ENCODE data around the gene PCDHB10.
"Not testable (repeated sequence)": the region's sequence is repeated elsewhere in the genome, so short reads cannot be mapped to it uniquely, and the experiment has no call there.

PCDHB10 gene

DNA sequence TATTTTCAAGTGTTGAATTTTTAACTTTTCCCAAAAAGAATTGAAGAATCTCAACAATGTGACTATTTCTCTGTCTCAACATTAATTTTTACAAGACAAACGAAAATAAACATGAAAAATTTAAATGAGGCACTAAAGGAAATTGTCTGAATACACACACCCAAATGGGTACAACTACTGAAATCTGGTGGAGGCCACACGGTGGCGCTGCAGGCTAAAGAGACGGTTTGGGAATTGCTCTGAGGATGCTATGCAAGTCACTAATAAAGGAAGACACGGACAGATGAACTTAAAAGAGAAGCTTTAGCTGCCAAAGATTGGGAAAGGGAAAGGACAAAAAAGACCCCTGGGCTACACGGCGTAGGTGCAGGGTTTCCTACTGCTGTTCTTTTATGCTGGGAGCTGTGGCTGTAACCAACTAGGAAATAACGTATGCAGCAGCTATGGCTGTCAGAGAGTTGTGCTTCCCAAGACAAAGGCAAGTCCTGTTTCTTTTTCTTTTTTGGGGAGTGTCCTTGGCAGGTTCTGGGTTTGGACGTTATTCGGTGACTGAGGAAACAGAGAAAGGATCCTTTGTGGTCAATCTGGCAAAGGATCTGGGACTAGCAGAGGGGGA lies at the start of gene PCDHB10:
Gene PCDHB10, plus strand, starts transcription at position 244 of the 616 bp plus-strand sequence. Its CDS starts 200 bp downstream, at position 444.
- DNase-seq (ENCODE audit: low read depth in 2 of 2, low spot score in 1 of 2) = no peak

DNA sequence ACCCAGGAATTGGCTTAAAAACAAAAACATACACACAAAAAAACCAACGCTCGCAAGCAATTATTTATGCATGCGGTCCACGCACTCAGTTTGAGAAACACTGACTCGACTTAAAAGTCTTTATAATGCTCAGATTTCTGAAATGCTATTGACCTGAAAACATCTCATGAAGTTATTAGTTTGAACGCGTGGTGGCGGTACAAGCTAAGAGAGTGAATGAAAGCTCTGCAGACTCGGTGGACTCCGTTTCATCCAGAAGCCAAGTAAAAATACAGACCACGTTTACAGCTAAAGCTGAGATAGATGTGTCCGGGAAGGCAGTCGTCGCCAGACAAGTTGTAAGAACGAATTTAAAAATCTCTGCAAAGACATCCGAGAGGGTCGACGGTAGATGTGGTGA lies 42.3 kb upstream of the PCDHB10 start, which contains the start of gene PCDHB6:
Gene PCDHB6, plus strand, starts transcription at position 246 of the 400 bp plus-strand sequence. CDS start 201 bp downstream, outside the sequence.
- no peak for DNase-seq (ENCODE audit: low read depth in 2 of 2, low spot score in 1 of 2)

- no peak for DNase-seq (ENCODE audit: low read depth in 2 of 2, low spot score in 1 of 2)
Observed at GRCh38 chr5:141150224-141150992, 41.7 kb upstream of the PCDHB10 start.

GRCh38 chr5:141150993-141151325 lies 41.2 kb upstream of the PCDHB10 start:
- no peak for DNase-seq (ENCODE audit: low read depth in 2 of 2, low spot score in 1 of 2)

DNA sequence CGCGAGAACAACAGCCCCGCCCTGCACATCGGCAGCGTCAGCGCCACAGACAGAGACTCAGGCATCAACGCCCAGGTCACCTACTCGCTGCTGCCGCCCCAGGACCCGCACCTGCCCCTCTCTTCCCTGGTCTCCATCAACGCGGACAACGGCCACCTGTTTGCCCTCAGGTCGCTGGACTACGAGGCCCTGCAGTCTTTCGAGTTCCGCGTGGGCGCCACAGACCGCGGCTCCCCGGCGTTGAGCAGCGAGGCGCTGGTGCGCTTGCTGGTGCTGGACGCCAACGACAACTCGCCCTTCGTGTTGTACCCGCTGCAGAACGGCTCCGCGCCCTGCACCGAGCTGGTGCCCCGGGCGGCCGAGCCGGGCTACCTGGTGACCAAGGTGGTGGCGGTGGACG lies 40.5 kb upstream of the PCDHB10 start:
- DNase-seq (ENCODE audit: low read depth in 2 of 2, low spot score in 1 of 2) = not testable (repeated sequence)

- not testable (repeated sequence) for DNase-seq (ENCODE audit: low read depth in 2 of 2, low spot score in 1 of 2)
Observed at GRCh38 chr5:141152096-141152495, 40.1 kb upstream of the PCDHB10 start.

DNA sequence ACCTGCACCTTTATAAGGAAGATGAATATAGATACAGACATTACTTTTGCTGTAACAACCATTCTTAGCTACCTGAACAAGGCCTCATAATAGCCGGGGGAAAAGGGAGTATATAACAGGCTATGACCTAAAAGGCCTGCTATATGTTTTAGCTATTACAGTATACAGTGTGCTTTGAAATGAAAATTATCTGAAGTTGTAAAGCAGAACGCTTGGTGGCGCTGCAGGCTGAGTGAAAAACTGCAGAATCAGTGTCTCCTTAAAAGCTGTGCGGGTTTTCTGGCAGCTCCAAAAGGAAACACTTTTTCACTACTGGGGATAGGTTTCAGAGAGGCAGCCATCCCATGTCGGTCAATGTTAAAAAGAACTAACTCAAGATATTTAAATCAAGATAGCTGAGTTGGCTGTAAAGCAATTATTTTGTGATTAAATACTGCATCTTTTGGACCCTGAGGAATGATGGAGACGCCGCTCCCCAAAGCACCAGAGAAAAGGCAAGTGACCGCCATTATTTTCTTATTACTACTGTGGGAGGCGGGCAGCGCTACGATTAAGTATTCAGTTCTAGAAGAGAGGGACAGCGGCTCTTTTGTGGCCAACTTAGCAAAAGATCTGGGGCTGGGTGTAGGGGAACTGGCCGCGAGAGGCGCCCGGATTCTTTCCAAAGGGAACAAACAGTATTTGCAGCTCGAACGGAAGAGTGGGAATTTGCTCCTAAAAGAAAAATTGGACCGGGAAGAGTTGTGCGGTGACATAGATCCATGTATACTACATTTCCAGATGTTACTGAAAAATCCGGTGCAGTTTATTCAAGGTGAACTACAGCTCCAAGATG lies 36.4 kb upstream of the PCDHB10 start:
- DNase-seq (ENCODE audit: low read depth in 2 of 2, low spot score in 1 of 2) = no peak

- DNase-seq (ENCODE audit: low read depth in 2 of 2, low spot score in 1 of 2) = not testable (repeated sequence)
Observed at GRCh38 chr5:141157356-141157755, 34.8 kb upstream of the PCDHB10 start.

DNA sequence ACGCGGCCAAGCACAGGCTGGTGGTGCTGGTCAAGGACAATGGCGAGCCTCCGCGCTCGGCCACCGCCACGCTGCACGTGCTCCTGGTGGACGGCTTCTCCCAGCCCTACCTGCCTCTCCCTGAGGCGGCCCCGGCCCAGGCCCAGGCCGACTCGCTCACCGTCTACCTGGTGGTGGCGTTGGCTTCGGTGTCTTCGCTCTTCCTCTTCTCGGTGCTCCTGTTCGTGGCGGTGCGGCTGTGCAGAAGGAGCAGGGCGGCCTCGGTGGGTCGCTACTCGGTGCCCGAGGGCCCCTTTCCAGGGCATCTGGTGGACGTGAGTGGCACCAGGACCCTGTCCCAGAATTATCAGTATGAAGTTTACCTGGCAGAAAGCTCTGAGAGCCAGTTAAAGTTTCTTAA lies 34.3 kb upstream of the PCDHB10 start:
- not testable (repeated sequence) for DNase-seq (ENCODE audit: low read depth in 2 of 2, low spot score in 1 of 2)

DNA sequence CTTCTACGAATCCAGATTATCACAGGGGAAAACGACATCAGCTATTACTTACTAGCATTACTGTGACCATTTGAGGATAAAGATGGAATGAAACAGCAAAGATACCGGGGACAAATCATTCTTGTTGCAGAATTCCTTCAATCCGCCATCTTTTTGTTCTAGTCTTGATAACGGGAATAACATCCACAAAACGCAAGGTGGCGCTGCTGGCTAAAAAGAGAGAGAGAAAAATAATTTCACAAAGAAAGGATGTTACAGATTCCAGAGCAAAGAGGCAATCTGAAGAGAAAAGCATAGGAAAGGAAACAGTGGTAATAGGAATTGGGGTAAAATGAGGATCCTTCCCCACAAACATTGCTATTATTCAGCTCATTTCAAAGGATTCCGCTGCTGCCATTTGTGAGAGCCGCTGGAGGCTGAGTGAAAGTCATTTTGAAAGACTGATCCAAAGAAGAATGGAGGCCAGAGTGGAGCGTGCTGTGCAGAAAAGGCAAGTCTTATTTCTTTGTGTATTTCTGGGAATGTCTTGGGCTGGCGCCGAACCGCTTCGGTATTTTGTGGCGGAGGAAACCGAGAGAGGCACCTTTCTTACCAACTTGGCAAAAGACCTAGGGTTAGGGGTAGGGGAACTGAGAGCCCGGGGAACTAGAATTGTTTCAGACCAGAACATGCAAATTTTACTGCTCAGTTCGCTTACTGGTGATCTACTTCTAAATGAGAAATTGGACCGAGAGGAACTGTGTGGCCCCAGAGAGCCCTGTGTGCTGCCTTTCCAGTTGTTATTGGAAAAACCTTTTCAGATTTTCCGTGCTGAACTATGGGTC lies 19.6 kb upstream of the PCDHB10 start, which contains the start of gene PCDHB7:
Gene PCDHB7, plus strand, starts transcription at position 264 of the 824 bp plus-strand sequence. Its CDS starts 192 bp downstream, at position 456.
- no peak for DNase-seq (ENCODE audit: low read depth in 2 of 2, low spot score in 1 of 2)

- DNase-seq (ENCODE audit: low read depth in 2 of 2, low spot score in 1 of 2) = not testable (repeated sequence)
Observed at GRCh38 chr5:141174291-141175104, 17.7 kb upstream of the PCDHB10 start.

DNA sequence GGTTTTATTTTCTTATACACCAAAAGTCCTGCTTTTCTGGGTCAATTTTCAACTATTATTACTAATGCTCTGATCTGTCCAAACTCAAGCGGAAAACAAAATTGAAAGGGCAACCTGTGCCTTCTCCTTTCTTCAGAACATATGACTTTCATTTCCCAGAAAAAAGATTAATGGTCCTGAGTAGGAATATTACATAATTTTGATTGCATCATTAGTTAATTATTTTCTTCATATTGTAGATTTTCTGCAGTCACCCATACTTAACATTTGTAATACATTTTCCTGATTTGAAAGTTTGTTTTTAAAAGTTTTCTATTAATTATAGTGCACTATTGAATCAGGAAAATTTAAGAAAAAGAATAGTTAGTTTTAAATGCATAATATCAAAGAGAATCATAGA lies 16.2 kb upstream of the PCDHB10 start:
- no peak for DNase-seq (ENCODE audit: low read depth in 2 of 2, low spot score in 1 of 2)

DNA sequence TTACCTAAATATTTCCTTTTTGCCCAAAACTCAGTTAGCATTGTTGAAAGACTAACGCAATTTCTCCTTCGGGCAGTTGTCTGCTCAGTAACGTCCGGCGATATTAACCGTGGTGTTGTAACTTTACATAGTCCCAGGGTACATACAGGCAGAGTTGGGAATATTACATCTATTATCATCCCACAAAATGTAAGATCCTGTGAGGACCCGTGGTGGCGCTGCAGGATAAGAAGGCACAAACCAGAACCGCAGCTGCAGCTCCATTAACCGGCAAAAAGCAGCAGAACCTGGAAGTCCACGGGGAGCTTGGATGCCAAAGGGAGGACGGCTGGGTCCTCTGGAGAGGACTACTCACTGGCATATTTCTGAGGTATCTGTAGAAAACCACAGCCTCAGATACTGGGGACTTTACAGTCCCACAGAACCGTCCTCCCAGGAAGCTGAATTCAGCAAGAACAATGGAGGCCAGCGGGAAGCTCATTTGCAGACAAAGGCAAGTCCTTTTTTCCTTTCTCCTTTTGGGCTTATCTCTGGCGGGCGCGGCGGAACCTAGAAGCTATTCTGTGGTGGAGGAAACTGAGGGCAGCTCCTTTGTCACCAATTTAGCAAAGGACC lies 14.5 kb upstream of the PCDHB10 start, which contains the start of gene PCDHB8:
Gene PCDHB8, plus strand, starts transcription at position 214 of the 615 bp plus-strand sequence. Its CDS starts 245 bp downstream, at position 459.
- not testable (repeated sequence) for DNase-seq (ENCODE audit: low read depth in 2 of 2, low spot score in 1 of 2)

GRCh38 chr5:141179371-141179770 lies 12.8 kb upstream of the PCDHB10 start:
- not testable (repeated sequence) for DNase-seq (ENCODE audit: low read depth in 2 of 2, low spot score in 1 of 2)

DNA sequence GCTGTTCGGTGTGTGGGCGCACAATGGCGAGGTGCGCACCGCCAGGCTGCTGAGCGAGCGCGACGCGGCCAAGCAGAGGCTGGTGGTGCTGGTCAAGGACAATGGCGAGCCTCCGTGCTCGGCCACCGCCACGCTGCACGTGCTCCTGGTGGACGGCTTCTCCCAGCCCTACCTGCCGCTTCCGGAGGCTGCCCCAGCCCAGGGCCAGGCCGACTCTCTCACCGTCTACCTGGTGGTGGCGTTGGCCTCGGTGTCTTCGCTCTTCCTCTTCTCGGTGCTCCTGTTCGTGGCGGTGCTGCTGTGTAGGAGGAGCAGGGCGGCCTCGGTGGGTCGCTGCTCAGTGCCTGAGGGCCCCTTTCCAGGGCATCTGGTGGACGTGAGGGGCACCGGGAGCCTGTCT lies 12.3 kb upstream of the PCDHB10 start:
- DNase-seq (ENCODE audit: low read depth in 2 of 2, low spot score in 1 of 2) = not testable (repeated sequence)

GRCh38 chr5:141180313-141180712 lies 11.8 kb upstream of the PCDHB10 start:
- DNase-seq (ENCODE audit: low read depth in 2 of 2, low spot score in 1 of 2) = no peak

DNA sequence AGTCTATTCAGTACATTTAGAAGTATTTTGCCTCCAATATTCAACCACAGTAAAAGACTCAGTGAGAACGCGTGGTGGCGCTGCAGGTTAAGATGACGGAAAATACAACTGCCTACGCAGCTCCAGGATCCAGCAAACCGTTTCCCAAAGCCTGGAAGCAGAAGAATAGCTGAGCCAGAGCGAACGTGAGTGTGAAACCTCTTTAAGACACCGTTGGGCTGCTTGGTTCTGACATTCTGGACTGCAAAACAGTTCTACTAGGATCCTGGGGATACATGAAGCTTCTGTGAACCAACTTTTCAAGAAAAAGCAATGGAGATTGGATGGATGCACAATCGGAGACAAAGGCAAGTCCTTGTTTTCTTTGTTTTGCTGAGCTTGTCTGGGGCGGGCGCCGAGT lies 9.9 kb upstream of the PCDHB10 start, which contains the start of gene PCDHB16:
Gene PCDHB16, plus strand, starts transcription at position 140 of the 400 bp plus-strand sequence. Its CDS starts 173 bp downstream, at position 313.
- no peak for DNase-seq (ENCODE audit: low read depth in 2 of 2, low spot score in 1 of 2)

DNA sequence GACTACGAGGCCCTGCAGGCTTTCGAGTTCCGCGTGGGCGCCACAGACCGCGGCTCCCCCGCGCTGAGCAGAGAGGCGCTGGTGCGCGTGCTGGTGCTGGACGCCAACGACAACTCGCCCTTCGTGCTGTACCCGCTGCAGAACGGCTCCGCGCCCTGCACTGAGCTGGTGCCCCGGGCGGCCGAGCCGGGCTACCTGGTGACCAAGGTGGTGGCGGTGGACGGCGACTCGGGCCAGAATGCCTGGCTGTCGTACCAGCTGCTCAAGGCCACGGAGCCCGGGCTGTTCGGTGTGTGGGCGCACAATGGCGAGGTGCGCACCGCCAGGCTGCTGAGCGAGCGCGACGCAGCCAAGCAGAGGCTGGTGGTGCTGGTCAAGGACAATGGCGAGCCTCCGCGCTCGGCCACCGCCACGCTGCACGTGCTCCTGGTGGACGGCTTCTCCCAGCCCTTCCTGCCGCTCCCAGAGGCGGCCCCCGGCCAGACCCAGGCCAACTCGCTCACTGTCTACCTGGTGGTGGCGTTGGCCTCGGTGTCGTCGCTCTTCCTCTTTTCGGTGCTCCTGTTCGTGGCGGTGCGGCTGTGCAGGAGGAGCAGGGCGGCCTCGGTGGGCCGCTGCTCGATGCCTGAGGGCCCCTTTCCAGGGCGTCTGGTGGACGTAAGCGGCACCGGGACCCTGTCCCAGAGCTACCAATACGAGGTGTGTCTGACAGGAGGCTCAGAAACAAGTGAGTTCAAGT lies 7.9 kb upstream of the PCDHB10 start:
- not testable (repeated sequence) for DNase-seq (ENCODE audit: low read depth in 2 of 2, low spot score in 1 of 2)
